GM18526 (cell line): ENCODE results near the gene WSCD1.

Experiments used
- POLR2A ChIP-seq: IDR thresholded peaks from 3 replicates; pipeline ENCODE4 v1.6.1; 2011; ENCODE audit not compliant: insufficient read length; ENCODE audit errors: extremely low read depth

The WSCD1 gene

DNA sequence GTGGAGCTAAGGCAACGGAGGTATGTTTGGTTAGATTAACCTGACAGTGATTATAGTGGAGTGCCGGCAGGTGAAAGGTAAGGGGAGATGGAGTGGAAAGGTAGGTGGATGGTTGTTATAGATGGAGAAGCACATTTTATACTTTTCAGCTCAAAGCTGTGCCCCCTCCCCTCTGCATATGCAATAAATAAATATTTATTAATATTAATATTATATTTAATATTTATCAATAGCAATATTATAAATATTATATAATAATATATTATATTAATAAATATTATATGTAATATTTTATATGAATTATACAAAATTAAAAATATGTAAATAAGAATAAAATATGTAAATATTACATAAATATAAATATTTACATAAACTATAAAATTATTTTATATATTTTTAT, 70.0 kb downstream of the WSCD1 start:
- no peak for TF ChIP-seq POLR2A

DNA sequence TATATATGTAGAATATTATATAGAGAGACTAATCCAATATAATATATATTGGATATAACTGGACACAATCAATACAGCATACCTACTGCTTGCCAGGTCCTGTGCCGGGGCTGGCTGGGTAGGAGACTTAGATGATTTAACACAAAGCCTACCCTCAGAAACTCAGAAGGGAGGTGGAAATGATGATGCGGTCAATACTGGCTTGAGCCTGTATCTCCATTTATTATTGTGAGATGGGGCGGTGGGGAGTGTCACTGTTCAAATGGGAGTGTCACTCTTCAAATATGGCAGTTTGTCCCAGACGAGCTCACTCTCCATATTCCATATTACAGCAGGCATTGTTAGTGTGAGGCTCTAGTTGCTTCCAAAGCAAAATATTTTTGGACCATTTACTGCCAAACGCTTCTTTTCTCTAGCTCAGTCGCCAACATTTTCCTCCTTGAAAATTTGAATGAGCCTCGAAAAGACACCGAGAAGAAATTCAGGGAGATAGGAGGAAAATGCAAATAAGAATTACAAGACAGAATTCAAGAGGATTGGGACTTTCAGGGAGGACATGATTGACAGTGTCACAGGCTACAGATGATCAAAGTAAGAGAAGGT, 70.7 kb downstream of the WSCD1 start:
- TF ChIP-seq POLR2A, result no peak

DNA sequence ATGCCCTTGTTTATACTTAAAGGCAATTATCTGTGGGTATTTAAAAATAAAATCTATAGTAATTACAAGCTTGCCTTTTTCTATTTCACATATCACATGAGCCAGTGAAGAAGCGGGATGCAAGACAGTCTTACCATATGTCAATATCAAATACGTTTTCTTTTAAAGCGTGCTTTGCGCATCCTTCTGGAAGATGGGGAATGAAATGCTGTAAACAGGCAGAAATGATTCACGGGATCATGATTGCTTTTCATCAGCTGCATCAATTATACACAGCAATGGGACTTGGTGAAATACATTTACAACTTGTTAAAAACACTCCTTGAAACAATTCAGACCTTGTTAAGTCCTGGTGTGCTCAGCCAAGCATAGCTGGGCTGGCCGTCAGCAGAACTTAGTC, 72.5 kb downstream of the WSCD1 start:
- no peak for TF ChIP-seq POLR2A

DNA sequence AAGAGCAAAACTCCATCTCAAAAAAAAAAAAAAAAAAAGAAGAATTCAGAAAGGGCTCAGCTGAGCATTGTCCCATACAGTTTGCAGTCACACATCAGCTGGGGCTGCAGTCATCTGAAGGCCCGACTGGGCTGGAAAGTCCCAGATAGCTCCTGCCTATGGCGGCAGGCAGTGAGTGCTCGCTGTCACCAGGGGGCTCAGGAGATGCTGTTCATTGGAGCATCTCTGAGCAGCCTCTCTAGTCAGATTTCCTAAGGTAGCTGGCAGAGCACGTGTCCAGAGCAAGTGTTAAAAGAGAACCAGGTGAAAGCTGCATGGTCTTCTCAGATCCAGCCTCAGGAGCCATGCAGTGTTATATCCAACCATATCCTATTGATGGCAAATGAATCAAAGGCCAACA, 75.8 kb downstream of the WSCD1 start:
- TF ChIP-seq POLR2A, result no peak

DNA sequence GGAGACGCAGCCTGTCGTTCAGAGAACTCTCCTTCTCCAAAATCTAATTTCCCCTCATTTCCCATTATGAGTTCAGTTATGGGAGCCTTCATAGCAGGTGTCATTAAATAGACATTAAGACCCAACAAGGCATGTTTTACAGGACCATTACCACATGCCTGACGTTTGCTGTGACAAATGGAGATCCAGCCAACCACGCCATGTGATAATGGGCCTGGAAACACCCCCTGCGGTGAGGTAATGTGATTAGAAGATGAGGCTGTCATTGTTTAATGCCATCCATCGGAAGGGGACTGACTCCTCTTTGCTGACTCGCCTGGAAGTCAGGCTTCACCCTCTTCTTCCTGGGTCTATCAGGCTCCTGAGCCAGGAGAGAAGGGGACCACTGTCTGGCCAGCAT, 76.9 kb downstream of the WSCD1 start:
- TF ChIP-seq POLR2A, result no peak

DNA sequence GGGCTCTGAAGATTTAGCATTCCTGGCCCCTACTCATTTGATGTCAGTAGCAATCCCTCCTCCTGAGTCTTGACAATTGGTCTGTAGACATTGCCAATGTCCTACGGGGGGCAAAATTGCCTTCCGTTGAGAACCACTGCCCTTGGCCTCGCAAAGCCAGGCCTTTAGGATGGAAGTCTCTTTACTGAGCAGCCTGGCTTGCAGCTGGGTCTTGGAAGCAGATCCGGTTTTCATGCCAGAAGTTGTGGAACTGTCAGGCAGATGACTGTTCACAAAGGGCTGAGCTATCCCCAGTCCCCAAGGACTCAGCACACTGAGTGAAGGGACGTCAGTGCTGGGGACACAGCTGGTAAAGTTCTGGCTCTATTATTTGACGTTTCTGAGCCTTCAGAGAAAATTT, 83.2 kb downstream of the WSCD1 start:
- TF ChIP-seq POLR2A, result no peak

DNA sequence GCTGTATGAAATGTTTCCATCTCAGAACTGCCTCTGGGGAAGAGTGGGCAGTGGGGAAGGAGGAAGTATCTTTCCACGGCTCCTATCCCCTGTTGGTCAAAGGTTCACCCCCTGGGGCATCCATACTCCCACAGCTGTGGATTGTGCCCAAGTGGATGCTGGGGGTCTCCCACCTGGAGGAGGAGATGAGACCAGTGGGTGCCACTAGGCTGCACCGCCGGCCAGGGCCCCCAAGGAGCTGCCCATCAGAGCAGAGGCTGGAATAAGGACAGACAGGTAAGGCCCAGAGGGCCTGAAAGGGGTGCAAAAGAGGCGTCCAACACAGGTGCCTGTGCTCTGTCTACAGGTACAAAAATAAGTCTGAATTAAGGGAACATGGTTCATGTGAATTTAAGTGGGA, 87.5 kb downstream of the WSCD1 start:
- TF ChIP-seq POLR2A, result no peak

DNA sequence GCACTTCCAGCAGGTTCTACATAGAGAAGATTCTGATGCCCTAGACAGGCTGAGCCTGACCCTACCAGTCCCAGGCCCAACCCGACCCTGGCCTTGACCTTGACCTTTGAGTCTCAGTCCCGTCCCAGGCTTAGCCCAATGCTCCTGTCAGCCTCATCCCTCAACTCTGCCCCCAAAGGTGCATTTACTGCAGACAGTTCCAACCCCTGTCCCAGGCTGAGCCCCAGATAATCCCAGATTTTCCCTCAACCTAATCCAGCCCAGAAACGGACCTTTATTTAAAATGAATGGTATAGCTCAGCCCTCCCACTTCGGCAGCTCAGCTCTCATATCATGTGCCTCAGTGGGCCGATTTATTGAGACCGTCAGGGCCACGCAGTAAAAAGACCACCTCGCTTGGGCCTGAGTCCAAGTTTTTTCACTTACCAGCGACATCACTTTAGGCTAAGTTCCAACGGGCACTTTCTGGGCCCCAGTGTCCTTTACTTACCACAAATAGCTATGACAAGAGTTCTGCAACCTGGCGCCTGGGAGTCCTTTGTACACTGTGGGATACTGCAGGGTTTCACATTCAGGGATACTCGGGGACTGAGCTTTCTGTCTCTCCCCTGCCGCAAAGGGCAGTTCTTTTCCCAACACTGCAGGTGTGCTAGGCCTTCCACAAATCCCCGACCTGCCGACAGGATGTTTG, 89.5 kb downstream of the WSCD1 start:
- no peak for TF ChIP-seq POLR2A

DNA sequence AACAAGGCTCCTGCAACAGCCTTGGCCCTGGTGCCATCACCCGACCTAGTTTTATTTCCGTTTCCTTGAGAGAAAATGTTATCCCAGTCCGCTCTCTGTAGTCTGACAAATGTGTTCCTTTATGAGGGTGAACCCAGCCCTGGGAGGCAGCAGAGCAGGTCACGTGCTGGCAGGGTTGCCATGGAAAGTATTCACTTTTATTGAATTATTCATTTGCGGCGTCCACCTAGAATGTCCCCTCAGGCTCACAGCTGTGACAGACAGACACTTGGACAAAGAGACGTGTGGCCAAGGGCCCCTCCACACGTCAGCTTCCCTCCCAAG, 90.0 kb downstream of the WSCD1 start:
- no peak for TF ChIP-seq POLR2A

DNA sequence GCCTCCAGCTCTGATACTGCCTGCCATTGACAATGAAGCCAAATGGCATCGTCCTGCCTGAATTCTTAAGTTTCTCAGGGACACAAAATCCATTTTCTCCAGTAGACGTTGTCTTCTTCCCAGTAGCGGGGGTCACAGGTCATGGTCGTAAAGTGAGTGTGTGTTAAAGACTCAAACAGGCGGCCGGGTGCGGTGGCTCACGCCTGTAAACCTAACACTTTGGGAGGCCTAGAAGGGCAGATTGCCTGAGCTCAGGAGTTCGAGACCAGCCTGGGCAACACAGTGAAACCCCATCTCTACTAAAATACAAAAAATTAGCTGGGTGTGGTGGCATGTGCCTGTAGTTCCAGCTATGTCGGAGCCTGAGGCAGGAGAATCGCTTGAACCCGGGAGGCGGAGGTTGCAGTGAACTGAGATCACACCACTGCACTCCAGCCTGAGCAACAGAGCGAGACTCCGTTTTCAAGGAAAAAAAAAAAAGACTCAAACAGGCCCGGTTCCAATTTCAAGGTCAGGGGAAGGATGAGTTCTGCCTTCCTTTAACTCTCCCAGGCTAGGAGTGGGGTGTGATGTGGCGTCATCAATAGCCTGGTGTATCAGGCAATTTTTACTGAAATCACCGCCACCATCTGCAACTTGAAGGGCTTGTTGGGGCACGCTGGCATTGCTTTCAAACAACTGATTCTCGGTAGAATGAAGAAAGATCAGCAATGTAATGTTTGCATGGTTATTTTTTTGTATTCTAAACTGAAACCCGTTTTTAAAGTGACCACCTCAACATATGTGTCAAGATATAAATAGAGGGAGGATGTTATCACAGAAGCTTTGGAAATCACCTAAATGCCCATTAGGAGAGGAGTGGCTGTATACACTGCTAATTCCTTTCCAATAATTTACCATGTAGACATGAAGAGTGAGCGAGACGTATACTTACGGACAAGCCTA, 91.0 kb downstream of the WSCD1 start:
- no peak for TF ChIP-seq POLR2A

DNA sequence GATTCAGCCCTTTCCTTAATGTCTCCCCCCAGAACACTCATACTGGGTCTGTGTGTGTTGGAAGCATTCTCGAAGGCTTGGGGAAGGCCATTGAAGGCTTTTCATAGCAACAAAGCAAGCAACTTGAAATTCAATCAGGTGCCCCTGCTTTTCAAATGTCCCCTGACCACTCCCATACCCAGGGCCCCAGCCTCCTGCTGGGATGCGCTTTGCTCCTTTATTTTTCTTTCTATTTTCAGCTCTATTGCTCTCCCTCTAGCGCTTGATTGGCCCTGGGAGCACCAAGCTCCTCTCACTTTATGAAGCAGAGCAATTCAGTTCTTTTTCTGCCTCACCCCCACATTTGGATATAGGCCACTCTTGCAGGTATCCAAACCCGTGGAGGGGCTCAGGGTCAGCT, 92.0 kb downstream of the WSCD1 start:
- no peak for TF ChIP-seq POLR2A

DNA sequence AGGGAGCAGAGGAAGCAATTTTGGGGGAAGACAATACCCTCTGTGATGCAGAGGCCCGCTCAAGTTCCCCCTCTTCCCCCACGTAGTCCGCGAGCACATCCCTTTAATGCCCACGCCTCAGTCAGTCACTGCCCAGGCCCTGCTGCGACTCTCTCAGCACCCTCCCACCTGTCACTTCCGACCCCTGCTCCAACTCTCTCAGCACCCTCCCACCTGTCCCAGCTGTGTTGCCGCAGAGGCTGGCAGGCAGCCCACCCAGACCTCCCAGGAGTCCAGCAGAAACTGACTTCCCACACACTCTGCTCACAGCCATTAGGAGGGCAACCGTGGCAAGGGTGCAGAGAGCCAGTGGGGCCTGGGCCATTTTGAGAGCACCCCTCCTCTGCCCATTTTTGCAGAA, 92.7 kb downstream of the WSCD1 start:
- no peak for TF ChIP-seq POLR2A

DNA sequence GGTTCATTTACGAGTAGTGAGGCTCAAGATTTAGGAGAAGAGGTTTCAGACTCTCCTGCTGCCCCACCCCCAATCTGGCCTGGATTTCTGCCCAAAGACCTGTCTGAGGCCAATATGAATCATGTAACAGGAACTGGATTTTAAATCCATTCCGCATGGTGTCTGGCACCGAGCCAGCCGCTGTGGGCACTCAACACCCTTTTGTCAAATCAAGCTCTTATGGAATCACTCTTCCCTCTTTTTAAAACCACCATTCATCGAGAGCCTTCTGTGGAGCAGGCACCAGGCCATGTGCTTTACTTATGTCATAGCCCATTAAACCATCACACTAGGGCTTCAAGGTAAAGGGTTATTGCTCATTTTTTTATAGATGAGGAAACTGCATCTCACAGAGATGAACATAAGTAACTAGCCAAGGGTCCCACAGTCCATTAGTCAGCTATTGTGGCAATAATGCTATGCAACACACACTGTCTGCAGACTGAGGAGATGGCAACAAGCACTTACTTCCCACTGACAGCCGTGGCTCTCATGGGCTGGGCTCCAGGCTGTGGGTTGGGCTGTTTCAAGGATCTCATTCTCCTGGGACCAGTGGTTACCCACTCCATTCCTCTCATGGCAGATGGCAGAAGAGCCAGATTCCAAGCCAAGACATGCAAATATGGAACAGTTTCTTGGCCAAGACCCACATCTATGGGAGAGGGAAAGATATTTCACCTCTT, 93.6 kb downstream of the WSCD1 start:
- TF ChIP-seq POLR2A, result no peak

DNA sequence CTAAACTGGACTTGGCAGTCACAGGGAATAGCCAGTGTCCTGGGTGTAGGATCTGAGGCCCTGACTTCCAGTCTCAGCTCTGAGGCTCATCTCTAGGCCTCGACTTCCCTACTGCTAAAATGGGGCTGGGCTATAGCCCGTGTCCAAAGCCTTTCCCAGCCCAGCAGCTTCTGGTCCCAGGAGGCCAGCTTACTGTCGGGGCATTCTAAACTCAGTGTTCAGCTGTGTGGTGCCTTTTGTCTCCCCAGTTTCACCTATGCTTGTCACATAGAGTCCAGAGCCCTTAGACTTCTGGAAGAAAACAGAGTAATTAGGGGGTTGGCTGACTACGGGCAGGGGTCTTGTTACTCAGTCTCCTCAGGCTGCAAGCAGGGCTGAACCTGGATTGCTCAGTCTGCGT, 94.8 kb downstream of the WSCD1 start:
- TF ChIP-seq POLR2A, result no peak

DNA sequence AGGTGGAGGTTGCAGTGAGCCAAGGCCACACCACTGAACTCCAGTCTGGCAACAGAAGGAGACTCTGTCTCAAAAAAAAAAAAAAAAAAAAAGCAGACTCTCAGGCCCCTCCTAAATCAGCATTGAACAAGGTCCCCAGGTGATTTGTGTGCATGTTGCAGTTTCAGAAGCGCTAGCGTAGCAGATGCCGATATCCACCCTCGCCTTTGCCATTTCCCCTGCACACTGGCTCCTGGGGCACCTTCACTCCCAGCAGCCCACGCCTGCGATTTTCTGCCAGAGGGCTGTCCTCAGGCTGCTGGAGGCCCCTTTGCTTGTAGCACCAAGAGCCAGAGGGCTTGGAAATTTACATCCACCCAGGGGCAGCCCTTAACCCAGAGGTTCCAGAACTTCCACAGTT, 95.6 kb downstream of the WSCD1 start:
- TF ChIP-seq POLR2A, result no peak
